ENCODE measurements around the gene S100A9.
"Not testable (repeated sequence)": the region's sequence is repeated elsewhere in the genome, so short reads cannot be mapped to it uniquely, and the experiment has no call there.

S100A9 gene

GRCh38 chr1:153357853-153358690 lies at the start of gene S100A9:
S100A9 (plus strand) TSS chr1:153357854; CDS start chr1:153358284, 430 bp downstream.
- no peak for DNase-seq (ENCODE audit: low read depth in 2 of 2)

GRCh38 chr1:153308540-153308939 lies 49.1 kb upstream of the S100A9 start:
- DNase-seq (ENCODE audit: low read depth in 2 of 2): no peak

- no peak for DNase-seq (ENCODE audit: low read depth in 2 of 2)
Observed at GRCh38 chr1:153309441-153309840, 48.2 kb upstream of the S100A9 start.

- no peak for DNase-seq (ENCODE audit: low read depth in 2 of 2)
Observed at GRCh38 chr1:153310526-153310925, 47.1 kb upstream of the S100A9 start.

- DNase-seq (ENCODE audit: low read depth in 2 of 2): no peak
Observed at GRCh38 chr1:153312570-153313186, 45.0 kb upstream of the S100A9 start, which contains the start of gene PGLYRP3. PGLYRP3 (minus strand) TSS chr1:153312952; CDS start chr1:153310665, 2,287 bp downstream.

GRCh38 chr1:153313288-153313687 lies 44.4 kb upstream of the S100A9 start:
- DNase-seq (ENCODE audit: low read depth in 2 of 2): no peak

- DNase-seq (ENCODE audit: low read depth in 2 of 2): not testable (repeated sequence)
Observed at GRCh38 chr1:153314388-153314787, 43.3 kb upstream of the S100A9 start.

GRCh38 chr1:153316013-153316412 lies 41.6 kb upstream of the S100A9 start:
- DNase-seq (ENCODE audit: low read depth in 2 of 2): not testable (repeated sequence)

GRCh38 chr1:153318145-153318544 lies 39.5 kb upstream of the S100A9 start:
- not testable (repeated sequence) for DNase-seq (ENCODE audit: low read depth in 2 of 2)

- no peak for DNase-seq (ENCODE audit: low read depth in 2 of 2)
Observed at GRCh38 chr1:153322568-153322967, 35.1 kb upstream of the S100A9 start.

- DNase-seq (ENCODE audit: low read depth in 2 of 2): no peak
Observed at GRCh38 chr1:153324912-153325311, 32.7 kb upstream of the S100A9 start.

GRCh38 chr1:153333902-153334301 lies 23.8 kb upstream of the S100A9 start:
- DNase-seq (ENCODE audit: low read depth in 2 of 2): no peak

GRCh38 chr1:153336650-153337049 lies 21.0 kb upstream of the S100A9 start:
- DNase-seq (ENCODE audit: low read depth in 2 of 2): no peak

- DNase-seq (ENCODE audit: low read depth in 2 of 2): no peak
Observed at GRCh38 chr1:153337980-153338853, 19.4 kb upstream of the S100A9 start.

GRCh38 chr1:153339802-153340201 lies 17.9 kb upstream of the S100A9 start:
- DNase-seq (ENCODE audit: low read depth in 2 of 2): no peak

GRCh38 chr1:153340356-153340755 lies 17.3 kb upstream of the S100A9 start:
- DNase-seq (ENCODE audit: low read depth in 2 of 2): no peak

- DNase-seq (ENCODE audit: low read depth in 2 of 2): no peak
Observed at GRCh38 chr1:153341431-153341934, 16.2 kb upstream of the S100A9 start.

GRCh38 chr1:153342178-153342577 lies 15.5 kb upstream of the S100A9 start:
- DNase-seq (ENCODE audit: low read depth in 2 of 2): no peak

GRCh38 chr1:153343040-153343681 lies 14.5 kb upstream of the S100A9 start:
- DNase-seq (ENCODE audit: low read depth in 2 of 2): no peak

- no peak for DNase-seq (ENCODE audit: low read depth in 2 of 2)
Observed at GRCh38 chr1:153343811-153344717, 13.6 kb upstream of the S100A9 start.

All from stimulated activated CD8-positive, alpha-beta memory T cell treated with anti-CD3 and anti-CD28 coated beads, Interleukin-15, amount 100 ng/mL, for 4 hours (primary cell).